GM19395 (cell line): ENCODE results near the gene HDX.
"Not testable (repeated sequence)": the region's sequence is repeated elsewhere in the genome, so short reads cannot be mapped to it uniquely, and the experiment has no call there.

Source experiments
- ATAC-seq: cut with Tn5 transposase; IDR thresholded peaks from one replicate; pipeline ENCODE4 v1.9.1; 2021; ENCODE audit warnings: mild to moderate bottlenecking, moderate library complexity; ENCODE audit not compliant: unreplicated experiment

The HDX gene

DNA sequence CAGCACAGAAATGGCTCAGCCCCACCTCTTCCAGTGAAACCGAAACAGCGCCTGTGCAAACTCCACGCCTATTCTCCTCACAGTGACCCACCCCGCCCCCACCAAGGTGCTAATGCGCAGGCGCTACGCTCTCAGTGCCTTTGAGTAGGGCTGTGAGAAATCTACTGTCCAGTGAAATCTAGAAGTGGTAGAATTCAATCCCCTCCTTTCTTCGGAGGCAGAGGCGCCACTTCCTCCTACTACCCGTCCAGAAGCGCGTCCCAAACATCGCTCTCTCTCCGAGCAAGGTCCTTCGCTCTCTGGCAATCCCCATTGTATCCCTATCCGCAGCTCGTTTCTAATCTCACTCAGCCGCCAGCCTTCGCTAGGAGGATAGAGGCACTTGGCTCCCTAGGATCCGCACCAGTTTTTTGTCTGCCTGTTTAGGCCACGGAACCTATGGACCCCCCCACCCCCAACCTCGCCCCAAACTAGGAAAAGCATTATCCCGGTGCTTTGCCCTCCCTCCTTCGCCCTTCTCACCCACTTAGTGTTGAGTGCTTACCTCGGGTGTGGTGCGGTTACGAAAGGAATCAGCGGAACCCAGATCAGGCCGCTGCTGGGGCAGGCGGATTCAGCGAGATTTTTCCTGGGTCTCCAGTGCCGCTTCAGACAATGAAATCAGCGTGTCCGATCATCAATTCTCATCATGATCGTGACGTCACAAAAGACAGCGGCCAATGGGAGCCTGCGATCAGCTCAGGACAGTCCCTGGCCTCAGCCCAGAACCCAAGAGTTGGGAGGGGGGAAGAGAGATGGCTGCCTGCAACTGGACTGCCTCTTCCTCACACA is at the start of gene HDX:
Gene HDX (minus strand): TSS at position 656 of the 831 bp plus-strand sequence. CDS start 27,056 bp downstream, outside the sequence.
- peak; percentile 91 for ATAC-seq

- not testable (repeated sequence) for ATAC-seq
Observed at GRCh38 chrX:84541315-84541714, 39.1 kb upstream of the HDX start.

DNA sequence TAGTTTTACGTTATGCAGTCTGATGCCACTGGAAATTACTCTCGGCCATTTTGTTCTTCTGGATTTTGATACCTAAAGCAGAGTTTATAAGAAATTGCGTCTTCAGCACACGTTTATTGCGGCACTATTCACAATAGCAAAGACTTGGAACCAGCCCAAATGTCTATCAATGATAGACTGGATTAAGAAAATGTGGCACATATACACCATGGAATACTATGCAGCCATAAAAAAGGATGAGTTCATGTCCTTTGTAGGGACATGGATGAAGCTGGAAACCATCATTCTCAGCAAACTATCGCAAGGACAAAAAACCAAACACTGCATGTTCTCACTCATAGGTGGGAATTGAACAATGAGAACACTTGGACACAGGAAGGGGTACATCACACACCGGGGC is 35.4 kb upstream of the HDX start:
- not testable (repeated sequence) for ATAC-seq

GRCh38 chrX:84488426-84488825 is 13.8 kb downstream of the HDX start:
- no peak for ATAC-seq

GRCh38 chrX:84487365-84488353 is 14.6 kb downstream of the HDX start:
- peak; percentile 100 for ATAC-seq

GRCh38 chrX:84479086-84479485 is 23.2 kb downstream of the HDX start:
- no peak for ATAC-seq

DNA sequence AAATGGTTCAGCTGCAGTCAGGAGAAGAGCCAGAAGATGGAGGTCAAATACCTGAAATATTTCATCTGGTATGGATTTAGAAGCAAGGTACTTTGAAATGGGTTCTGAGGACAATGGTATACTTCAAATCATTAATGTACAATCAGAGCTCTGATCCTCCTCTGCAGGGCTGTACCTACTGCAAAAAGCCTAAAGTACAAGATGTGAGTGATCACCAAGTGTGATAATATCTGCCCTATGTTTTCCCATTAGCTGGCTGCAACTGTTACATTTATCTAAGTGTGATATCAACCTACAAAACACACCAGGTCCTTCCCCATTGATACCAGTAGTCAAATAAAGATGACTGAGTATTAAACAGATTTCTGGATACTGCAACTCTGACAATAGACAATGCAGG is 25.1 kb downstream of the HDX start:
- ATAC-seq = no peak

- ATAC-seq = no peak
Observed at GRCh38 chrX:84475596-84475995, 26.7 kb downstream of the HDX start.

DNA sequence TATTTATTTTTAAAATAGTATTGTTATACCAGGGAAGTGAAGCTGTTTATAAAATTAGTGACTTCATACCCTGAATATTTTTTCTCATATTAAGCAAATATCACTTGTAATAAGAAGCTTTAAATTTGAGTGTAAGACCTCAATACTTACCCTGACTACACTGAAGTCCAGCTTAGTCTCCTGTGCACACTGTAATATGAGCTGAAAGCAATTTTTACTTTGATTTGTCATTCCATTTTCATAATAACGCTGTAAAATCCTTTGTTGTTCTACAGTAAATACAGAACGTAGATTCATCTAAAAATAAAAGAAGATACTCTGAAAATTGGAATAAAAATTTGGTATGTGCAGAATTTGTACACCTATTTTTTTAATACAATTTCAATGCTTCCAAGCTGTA is 27.2 kb downstream of the HDX start:
- ATAC-seq = no peak

GRCh38 chrX:84469226-84469625 is 33.0 kb downstream of the HDX start:
- ATAC-seq = no peak

GRCh38 chrX:84467898-84468297 is 34.4 kb downstream of the HDX start:
- ATAC-seq = no peak

DNA sequence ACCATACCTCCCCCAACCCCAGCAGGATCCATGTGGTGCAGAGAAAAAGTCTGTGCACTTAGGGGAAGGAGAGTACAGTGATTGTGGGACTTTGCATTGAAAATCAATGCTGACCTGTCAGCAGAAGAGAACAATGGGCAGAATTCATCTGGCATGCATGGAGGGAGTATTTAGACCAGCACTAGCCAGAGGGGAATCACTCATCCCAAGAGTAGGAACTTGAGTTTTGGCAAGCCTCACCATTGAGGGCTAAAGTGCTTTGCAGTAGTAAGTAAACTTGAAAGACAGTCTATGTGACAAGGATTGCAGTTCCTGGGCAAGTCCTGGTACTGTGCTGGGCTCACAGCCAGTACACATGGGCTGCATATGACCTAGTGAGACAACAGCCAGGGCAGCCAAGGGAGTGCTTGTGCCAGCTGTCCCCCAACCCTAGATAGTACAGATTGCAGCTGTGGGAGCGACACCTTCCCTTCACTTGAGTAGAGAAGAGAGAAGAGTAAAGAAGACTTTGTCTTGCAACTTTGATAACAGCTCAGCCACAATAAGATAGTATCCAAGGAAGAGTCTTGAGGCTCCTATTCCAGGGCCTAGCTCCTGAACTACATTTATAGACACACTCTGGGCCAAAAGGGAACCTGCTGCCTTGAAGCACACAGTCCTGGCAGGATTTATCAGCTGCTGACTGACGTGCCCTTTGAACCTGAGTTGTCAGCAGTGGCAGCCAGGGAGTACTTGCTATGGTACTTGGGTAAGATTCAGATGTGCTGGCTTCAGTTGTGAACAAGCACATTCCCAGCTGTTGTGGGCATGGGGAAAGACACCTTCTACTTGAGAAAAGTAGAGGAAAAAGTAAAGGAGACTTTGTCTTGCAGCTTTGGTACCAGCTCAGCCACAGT is 48.7 kb downstream of the HDX start:
- no peak for ATAC-seq

DNA sequence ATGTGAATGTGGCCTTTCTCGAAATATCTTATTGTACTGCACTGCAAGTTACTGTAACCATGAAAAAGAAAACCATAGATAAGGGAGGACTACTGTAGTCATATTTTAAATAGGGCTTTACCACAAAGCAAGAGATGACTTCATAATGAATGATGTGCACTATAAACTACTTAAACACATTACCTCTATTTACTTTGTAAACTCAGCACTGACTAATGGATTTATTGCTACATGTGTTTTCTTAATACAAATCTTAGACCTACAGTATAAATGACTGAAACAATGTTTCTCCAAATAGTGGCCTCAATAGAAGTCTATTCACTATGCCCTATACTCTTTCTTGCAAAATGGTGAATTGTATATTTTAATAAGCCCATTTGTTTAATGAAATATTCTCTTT is 61.1 kb downstream of the HDX start:
- ATAC-seq = no peak

- no peak for ATAC-seq
Observed at GRCh38 chrX:84415140-84415539, 87.1 kb downstream of the HDX start.

DNA sequence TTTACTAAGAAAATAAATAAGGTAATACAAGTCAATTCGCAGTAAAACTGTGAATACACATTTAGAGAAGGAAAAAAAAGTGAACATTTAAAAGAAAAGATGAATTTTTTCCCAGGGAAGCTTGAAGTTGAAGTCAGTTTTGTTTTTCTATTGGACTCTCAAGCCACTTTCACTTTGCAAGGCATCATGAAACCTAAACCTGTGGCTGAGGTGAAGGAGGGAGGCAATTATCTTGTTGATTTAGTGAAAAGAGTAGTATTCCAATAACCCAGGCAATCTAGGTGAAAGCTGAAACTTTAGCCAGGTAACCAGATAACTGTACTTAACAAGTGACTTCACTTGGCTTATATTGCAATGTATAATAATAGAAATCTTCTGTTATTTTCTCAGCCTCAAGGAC is 138.6 kb downstream of the HDX start:
- no peak for ATAC-seq

- ATAC-seq = no peak
Observed at GRCh38 chrX:84363051-84363450, 139.2 kb downstream of the HDX start.

DNA sequence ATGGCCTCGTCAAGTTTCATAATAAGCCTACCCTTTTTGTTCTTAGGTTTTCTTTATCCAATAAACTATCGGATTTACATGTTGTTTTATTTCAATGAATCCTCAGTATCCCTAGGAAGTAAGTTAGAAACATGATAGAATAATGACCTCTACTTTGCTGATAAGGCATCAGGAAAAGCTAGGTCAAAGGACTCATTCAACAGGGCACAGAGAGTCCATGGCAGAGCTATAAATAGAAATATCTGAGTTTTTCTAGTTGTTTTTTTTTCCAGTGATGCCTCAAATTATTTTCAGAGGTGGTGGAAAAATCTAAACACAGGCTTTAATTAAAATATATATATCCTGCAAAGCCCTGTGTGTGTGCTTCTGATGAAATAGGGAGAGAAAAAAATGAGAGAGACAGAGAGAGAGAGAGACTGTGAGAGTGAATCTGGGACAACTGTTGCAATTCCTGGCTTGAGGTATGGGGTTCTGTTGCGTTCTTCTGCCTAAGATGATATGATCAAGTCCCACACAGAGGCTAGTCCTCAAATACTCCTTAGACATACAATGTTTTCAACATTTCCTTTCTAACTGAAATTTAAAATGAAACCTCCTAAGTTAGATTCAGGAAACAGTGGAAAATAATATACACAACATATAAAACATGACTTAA is 139.9 kb downstream of the HDX start:
- ATAC-seq = no peak

DNA sequence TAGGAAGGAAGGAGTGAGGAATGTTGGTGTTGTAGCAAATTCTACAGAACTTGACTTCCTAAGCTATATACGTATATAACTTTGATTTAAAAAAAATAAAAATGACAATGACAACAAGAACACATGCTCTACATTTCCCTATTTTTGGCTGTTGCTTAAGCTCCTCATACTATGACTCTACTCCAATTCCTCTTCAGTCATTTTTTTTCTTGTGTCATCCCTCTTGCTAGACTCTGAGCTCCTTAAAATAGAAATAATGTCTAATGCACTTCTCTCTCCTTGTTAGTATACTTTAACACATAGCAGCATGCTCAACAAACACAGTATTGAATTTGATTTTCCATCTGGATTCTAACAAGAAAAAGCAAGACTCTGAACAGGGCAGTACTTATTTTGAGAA is 144.0 kb downstream of the HDX start:
- no peak for ATAC-seq

DNA sequence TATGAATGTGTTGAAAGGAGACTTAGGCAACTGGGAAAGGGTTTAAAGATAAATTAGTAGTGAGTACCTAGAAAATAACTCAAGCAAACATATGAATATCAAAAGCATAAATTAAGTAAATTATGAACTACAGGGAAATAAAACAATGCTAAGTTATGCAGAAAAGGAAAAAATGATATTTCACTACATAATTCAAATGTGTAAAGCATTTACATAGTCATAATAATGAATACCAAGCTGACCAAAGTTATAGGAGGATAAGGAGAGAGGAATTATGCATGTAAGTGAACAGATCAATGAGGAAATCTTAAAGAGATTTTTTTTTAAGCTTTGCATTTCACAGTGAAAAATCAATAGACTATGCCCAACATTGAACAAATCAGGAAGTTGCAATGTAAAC is 145.0 kb downstream of the HDX start:
- no peak for ATAC-seq

- ATAC-seq = no peak
Observed at GRCh38 chrX:84340968-84341367, 161.3 kb downstream of the HDX start.
